ENCODE results near the gene TGFB2.

GRCh38 chr1:218475699-218476098, 130.6 kb downstream of the TGFB2 start:
- no peak for TF ChIP-seq POLR2A (IDR thresholded peaks at IDR 0.05; ENCODE audit: low read length)
- TF ChIP-seq GATA1 (IDR thresholded peaks at IDR 0.05; ENCODE audit: low read depth, low read length), result no peak

All from erythroblast (primary cell).